Activated CD8-positive, alpha-beta T cell treated with anti-CD3 and anti-CD28 coated beads for 36 hours (primary cell): ENCODE results near the gene KRT1. TPM values are rescaled to one million over a fixed set of nuclear protein-coding genes. Genes with fewer than 3 reads are reported as not detected.
A peak's percentile ranks its signal among the peaks of the same experiment; 100 is the strongest.
"Not testable (repeated sequence)": the region's sequence is repeated elsewhere in the genome, so short reads cannot be mapped to it uniquely, and the experiment has no call there.

Source experiments
- ATAC-seq: fragments of 200-7000 bp; cut with Tn5 transposase; one replicate; pipeline ENCODE4 v1.10.0; 2021; ENCODE audit warnings: mild to moderate bottlenecking, moderate library complexity
- CTCF ChIA-PET: fragments of 350-600 bp; sonication (Branson Sonifier 250); formaldehyde crosslinking; loops from one replicate; lab custom pipeline; 2021; ENCODE audit warnings: antibody characterized with exemption; lab: Charles Lee
- POLR2A ChIA-PET: fragments of 350-600 bp; sonication (Branson Sonifier 250); formaldehyde crosslinking; loops from one replicate; lab custom pipeline; 2021; ENCODE audit warnings: antibody characterized with exemption; lab: Charles Lee
- DNase-seq: peaks from one replicate; pipeline ENCODE4 v3.0.0-alpha.2; 2020
- H3K27ac Mint-ChIP-seq: one replicate; pipeline ENCODE4 v1.8.0; 2021; ENCODE audit warnings: mild to moderate bottlenecking, mixed read lengths
- H3K27me3 Mint-ChIP-seq: one replicate; pipeline ENCODE4 v1.8.0; 2021; ENCODE audit warnings: mixed read lengths
- H3K36me3 Mint-ChIP-seq: one replicate; pipeline ENCODE4 v1.8.0; 2021; ENCODE audit warnings: low read depth, mixed read lengths
- H3K4me1 Mint-ChIP-seq: one replicate; pipeline ENCODE4 v1.8.0; 2021; ENCODE audit warnings: low read depth, mixed read lengths
- H3K4me3 Mint-ChIP-seq: one replicate; pipeline ENCODE4 v1.8.0; 2021; ENCODE audit warnings: mild to moderate bottlenecking, moderate library complexity, mixed read lengths
- H3K9me3 Mint-ChIP-seq: one replicate; pipeline ENCODE4 v1.8.0; 2021; ENCODE audit warnings: mixed read lengths
- intact Hi-C: fragments of 100-400 bp; cut with micrococcal nuclease; formaldehyde crosslinking; loops from one replicate; pipeline ENCODE4 v1.10.0; 2022
- total RNA-seq, 2 experiments: library from RNA; stranded (reverse); gene quantifications; one replicate each; pipeline ENCODE4 v1.2.3, GENCODE V29; 2021
- TF ChIP-seq, protein P1 (sequence below): fragments of 200-600 bp; IDR thresholded peaks from one replicate; pipeline ENCODE4 v1.8.0; 2022; ENCODE audit warnings: antibody characterized with exemption, mild to moderate bottlenecking

Gene KRT1
- total RNA-seq, 2 experiments from 2014 or later: not detected

DNA sequence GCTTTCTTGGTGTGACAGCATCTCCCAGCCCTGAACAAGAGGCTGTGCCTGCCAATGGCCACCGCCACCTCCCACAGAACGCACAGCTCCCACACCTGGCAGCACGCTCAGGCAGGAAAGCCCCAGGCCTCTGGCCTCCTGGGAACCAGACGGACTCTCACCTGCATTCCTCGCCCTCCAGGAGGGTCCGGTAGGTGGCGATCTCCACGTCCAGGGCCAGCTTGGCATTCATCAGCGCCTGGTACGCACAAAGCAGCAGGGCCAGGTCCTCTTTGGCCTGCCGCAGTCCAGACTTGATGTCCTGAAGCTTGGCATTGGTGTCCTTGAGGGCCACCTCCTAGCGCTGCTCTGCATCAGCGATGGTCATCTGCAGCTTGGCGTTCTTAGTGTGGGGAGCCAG, 35.2 kb upstream of the KRT1 start:
- TF ChIP-seq, protein P1, sequence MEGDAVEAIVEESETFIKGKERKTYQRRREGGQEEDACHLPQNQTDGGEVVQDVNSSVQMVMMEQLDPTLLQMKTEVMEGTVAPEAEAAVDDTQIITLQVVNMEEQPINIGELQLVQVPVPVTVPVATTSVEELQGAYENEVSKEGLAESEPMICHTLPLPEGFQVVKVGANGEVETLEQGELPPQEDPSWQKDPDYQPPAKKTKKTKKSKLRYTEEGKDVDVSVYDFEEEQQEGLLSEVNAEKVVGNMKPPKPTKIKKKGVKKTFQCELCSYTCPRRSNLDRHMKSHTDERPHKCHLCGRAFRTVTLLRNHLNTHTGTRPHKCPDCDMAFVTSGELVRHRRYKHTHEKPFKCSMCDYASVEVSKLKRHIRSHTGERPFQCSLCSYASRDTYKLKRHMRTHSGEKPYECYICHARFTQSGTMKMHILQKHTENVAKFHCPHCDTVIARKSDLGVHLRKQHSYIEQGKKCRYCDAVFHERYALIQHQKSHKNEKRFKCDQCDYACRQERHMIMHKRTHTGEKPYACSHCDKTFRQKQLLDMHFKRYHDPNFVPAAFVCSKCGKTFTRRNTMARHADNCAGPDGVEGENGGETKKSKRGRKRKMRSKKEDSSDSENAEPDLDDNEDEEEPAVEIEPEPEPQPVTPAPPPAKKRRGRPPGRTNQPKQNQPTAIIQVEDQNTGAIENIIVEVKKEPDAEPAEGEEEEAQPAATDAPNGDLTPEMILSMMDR: no peak
- H3K36me3 Mint-ChIP-seq: no peaks in the 10 kb centered on the region
- intact Hi-C loops: loop anchor here (10.0 kb wide), 1 partner anchor 149 kb away; no protein-coding TSS in a partner anchor
- no peak overlapping the region for H3K4me3 Mint-ChIP-seq
- H3K27ac Mint-ChIP-seq: no peak overlapping the region
- H3K4me1 Mint-ChIP-seq: peaks cover 7% of the 10 kb centered on the region
- ATAC-seq (no peak), DNase-seq (peak; percentile 4)
- ChIA-PET CTCF (interaction anchor here (1.3 to 3.2 kb wide), 5 partner anchors 132 to 169 kb away, joined by 4 to 18 read pairs (median 6); no protein-coding TSS in a partner anchor), POLR2A (no interaction called here)
- peaks cover 26% of the 10 kb centered on the region for H3K27me3 Mint-ChIP-seq
- no peaks in the 10 kb centered on the region for H3K9me3 Mint-ChIP-seq

DNA sequence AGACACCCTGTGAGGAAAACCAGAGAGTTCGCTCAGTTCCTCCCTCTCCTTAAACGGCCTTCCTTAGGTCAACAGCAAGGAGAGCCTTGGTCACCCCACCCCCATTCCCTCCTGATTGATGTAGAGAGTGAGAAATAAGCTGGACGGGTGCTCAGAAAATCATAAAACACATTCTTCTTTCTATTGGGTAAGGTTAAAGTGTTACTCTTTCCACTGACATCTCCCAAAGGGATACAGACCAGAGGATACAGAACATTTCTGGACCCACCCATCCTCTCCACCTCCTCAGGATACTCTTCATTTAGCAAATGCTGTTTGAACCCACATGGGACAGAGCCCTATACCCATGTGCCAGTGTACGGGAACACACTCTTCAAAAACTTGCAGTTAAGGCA, 34.7 kb upstream of the KRT1 start:
- CTCF ChIA-PET: interaction anchor here (1.3 to 3.2 kb wide), 4 partner anchors 131 to 170 kb away, joined by 4 to 13 read pairs (median 4); no protein-coding TSS in a partner anchor
- H3K4me1 Mint-ChIP-seq: peaks cover 7% of the 10 kb centered on the region
- DNase-seq: no peak
- no peak overlapping the region for H3K4me3 Mint-ChIP-seq
- POLR2A ChIA-PET: interaction anchor here (0.9 kb wide), 1 partner anchor 23 kb away, joined by 3 read pairs; no protein-coding TSS in a partner anchor
- no peak for ATAC-seq
- no peaks in the 10 kb centered on the region for H3K36me3 Mint-ChIP-seq
- no peak overlapping the region for H3K27ac Mint-ChIP-seq
- no peaks in the 10 kb centered on the region for H3K9me3 Mint-ChIP-seq
- intact Hi-C loops: loop anchor here (10.0 kb wide), 1 partner anchor 150 kb away; no protein-coding TSS in a partner anchor
- peaks cover 26% of the 10 kb centered on the region for H3K27me3 Mint-ChIP-seq
- TF ChIP-seq, protein P1: no peak

DNA sequence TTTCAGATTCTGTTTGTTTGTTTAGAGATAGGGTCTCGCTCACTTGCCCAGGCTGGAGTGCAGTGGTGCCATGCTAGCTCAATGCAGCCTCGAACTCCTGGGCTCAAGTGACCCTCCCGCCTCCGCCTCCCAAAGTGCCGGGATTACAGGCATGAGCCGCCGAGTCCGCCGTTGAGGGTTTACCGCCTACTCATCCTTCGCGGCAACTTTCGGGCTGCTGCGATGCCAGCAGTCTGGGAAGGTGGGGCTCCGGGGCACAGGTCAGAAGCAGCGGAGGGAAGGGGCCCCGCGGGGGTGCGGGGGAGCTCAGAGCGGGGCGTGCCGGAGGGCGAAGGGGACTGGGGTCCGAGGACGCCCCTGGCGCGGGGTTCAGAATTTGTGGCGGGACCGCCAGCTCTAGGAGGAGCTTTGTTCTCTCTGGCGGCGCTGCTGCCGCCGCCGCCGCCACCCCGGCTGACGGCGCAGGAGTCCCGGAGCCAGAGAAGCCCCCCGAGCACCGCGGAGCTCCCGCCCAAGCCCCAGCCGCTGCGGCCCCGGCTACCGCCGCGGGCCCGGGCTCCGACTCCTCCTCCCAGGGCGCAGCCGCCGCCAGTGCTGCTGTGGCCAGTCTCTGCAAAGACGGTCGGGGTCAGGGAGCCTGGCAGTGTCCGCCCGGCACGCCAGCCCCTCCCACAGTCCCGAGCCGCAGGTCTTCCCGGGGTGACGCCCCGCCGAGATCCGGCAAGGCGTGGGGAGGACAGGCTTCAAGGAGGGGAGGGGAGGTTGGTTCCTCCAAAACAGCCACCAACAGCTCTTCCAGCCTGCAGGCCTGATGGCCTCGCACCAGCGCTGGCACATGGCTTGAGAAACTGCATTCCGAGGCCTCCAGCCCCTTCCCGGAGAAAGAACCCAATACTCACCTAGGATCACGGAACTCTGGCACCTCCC, 34.0 kb upstream of the KRT1 start:
- peaks cover 7% of the 10 kb centered on the region for H3K4me1 Mint-ChIP-seq
- intact Hi-C loops: loop anchor here (10.0 kb wide), 1 partner anchor 151 kb away; no protein-coding TSS in a partner anchor
- peaks cover 26% of the 10 kb centered on the region for H3K27me3 Mint-ChIP-seq
- ATAC-seq (peak; percentile 69), DNase-seq (peak; percentile 47)
- no peak overlapping the region for H3K27ac Mint-ChIP-seq
- peak overlapping the region; percentile 39 for H3K4me3 Mint-ChIP-seq
- no peaks in the 10 kb centered on the region for H3K9me3 Mint-ChIP-seq
- TF ChIP-seq, protein P1: no peak
- H3K36me3 Mint-ChIP-seq: no peaks in the 10 kb centered on the region
- ChIA-PET POLR2A (interaction anchor here (0.9 kb wide), 1 partner anchor 23 kb away, joined by 3 read pairs; no protein-coding TSS in a partner anchor), CTCF (interaction anchor here (1.1 to 3.2 kb wide), 6 partner anchors 103 to 171 kb away, joined by 3 to 13 read pairs (median 4); no protein-coding TSS in a partner anchor)

DNA sequence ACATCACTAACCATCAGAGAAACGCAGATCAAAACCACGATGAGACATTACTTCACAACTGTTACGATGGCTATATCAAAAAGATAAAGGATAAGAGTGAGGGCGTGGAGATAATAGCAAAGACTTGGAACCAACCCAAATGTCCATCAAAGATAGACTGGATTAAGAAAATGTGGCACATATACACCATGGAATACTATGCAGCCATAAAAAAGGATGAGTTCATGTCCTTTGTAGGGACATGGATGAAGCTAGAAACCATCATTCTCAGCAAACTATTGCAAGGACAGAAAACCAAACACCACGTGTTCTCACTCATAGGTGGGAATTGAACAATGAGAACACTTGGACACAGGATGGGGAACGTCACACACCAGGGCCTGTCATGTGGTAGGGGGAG, 31.9 kb upstream of the KRT1 start:
- Mint-ChIP-seq H3K27me3 (peaks cover 26% of the 10 kb centered on the region), H3K4me1 (peaks cover 19% of the 10 kb centered on the region)
- H3K4me3 Mint-ChIP-seq, H3K36me3 Mint-ChIP-seq, ATAC-seq, POLR2A ChIA-PET, H3K27ac Mint-ChIP-seq, DNase-seq, H3K9me3 Mint-ChIP-seq: not testable (repeated sequence)
- intact Hi-C loops: loop anchor here (10.0 kb wide), 1 partner anchor 153 kb away; no protein-coding TSS in a partner anchor
- CTCF ChIA-PET: interaction anchor here (1.6 to 3.1 kb wide), 2 partner anchors 101 to 168 kb away, joined by 4 to 8 read pairs; no protein-coding TSS in a partner anchor

DNA sequence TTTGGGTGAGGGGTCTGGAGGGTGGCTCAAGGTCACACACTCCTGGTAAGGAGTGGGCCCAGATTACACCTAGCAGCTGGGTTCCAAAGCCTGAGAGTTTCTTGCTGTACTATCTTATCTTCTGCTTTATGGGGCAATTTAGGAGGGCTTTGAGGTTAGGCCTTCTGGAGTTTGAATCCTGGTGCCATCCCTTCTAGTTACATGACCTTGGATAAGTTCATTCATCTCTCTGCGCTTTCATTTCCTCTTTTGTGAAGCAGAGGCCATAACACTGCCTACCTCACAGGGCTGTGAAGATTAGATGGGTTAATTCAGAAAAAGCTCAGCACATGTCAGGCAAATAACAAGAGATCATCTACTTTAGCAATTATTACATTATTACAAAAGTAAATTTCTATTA, 30.5 kb upstream of the KRT1 start:
- ChIA-PET POLR2A (no interaction called here), CTCF (interaction anchor here (1.1 to 3.1 kb wide), 2 partner anchors 160 to 169 kb away, joined by 3 to 8 read pairs; no protein-coding TSS in a partner anchor)
- H3K9me3 Mint-ChIP-seq: no peaks in the 10 kb centered on the region
- peaks cover 19% of the 10 kb centered on the region for H3K4me1 Mint-ChIP-seq
- no peak for DNase-seq
- ATAC-seq: no peak
- no peak overlapping the region for H3K27ac Mint-ChIP-seq
- H3K4me3 Mint-ChIP-seq: no peak overlapping the region
- intact Hi-C loops: loop anchor here (10.0 kb wide), 1 partner anchor 154 kb away; no protein-coding TSS in a partner anchor
- no peaks in the 10 kb centered on the region for H3K36me3 Mint-ChIP-seq
- TF ChIP-seq, protein P1: no peak
- H3K27me3 Mint-ChIP-seq: peaks cover 21% of the 10 kb centered on the region
